Measurements from ENCODE around the gene COX8C. TPM values are rescaled to one million over a fixed set of nuclear protein-coding genes. Genes with fewer than 3 reads are reported as not detected.

COX8C gene
- total RNA-seq, 1 experiment from 2014 or later, result not detected

DNA sequence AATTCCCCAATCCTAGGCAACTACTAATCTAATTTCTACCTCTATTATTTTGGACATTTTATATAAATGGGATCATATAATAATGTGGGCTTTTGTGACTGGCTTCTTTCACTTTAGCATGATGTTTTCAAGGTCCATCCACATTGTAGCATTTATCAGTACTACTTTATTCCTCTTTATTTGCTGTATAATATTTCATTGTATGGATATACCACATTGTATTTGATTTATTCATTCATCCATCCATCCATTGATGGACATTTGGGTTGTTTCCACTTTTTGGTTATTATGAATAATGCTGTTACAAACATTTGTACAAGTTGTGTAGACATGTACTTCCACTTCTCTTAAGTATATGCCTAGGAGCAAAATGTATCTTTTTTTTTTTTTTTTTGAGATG lies 31.4 kb upstream of the COX8C start:
- no peak overlapping the region for H3K27ac ChIP-seq (ENCODE audit: low read length)
- no peak for ATAC-seq
- no peaks in the 10 kb centered on the region for H3K9me2 ChIP-seq (replicated peaks; ENCODE audit: low read length)
- POLR2A ChIA-PET (ENCODE audit: unreplicated experiment), result no interaction called here
- H3K9me3 ChIP-seq (ENCODE audit: low read length), result no peaks in the 10 kb centered on the region
- peaks cover 32% of the 10 kb centered on the region for H4K20me1 ChIP-seq (ENCODE audit: low read length)
- H3K79me2 ChIP-seq (ENCODE audit: low read length), result peaks cover 98% of the 10 kb centered on the region
- H3F3A ChIP-seq (ENCODE audit: low read length, unreplicated experiment), result peaks cover 3% of the 10 kb centered on the region
- H3K36me3 ChIP-seq (ENCODE audit: low read depth, low read length), result 0 out of 2 replicates have a peak, but pooled peaks cover 3% of the 10 kb centered on the region
- peaks cover 27% of the 10 kb centered on the region for H3K4me1 ChIP-seq (ENCODE audit: insufficient read depth, low read length)
- H3K27me3 ChIP-seq (ENCODE audit: low read length), result no peaks in the 10 kb centered on the region
- DNase-seq, result no peak
- H2AFZ ChIP-seq (ENCODE audit: low read length), result no peak overlapping the region
- CTCF ChIA-PET, result no interaction called here
- no TSS peak for BruUV-seq (replicated peaks)
- H3K9ac ChIP-seq (ENCODE audit: low read length), result no peak overlapping the region
- intact Hi-C loops (cut with micrococcal nuclease), result no loop called here
- TF ChIP-seq EZH2phosphoT487 (IDR thresholded peaks at IDR 0.05; ENCODE audit: borderline replicate concordance, low read length) (no peak), EZH2 (IDR thresholded peaks at IDR 0.05; ENCODE audit: low read length, unreplicated experiment) (no peak)
- TF ChIP-seq, protein P1, sequence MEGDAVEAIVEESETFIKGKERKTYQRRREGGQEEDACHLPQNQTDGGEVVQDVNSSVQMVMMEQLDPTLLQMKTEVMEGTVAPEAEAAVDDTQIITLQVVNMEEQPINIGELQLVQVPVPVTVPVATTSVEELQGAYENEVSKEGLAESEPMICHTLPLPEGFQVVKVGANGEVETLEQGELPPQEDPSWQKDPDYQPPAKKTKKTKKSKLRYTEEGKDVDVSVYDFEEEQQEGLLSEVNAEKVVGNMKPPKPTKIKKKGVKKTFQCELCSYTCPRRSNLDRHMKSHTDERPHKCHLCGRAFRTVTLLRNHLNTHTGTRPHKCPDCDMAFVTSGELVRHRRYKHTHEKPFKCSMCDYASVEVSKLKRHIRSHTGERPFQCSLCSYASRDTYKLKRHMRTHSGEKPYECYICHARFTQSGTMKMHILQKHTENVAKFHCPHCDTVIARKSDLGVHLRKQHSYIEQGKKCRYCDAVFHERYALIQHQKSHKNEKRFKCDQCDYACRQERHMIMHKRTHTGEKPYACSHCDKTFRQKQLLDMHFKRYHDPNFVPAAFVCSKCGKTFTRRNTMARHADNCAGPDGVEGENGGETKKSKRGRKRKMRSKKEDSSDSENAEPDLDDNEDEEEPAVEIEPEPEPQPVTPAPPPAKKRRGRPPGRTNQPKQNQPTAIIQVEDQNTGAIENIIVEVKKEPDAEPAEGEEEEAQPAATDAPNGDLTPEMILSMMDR (conservative IDR thresholded peaks at IDR 0.05; ENCODE audit: low read depth, low read length), result no peak
- H3K4me3 ChIP-seq (ENCODE audit: low read length), result no peak overlapping the region
- no peak overlapping the region for H3K4me2 ChIP-seq (ENCODE audit: low read length)

DNA sequence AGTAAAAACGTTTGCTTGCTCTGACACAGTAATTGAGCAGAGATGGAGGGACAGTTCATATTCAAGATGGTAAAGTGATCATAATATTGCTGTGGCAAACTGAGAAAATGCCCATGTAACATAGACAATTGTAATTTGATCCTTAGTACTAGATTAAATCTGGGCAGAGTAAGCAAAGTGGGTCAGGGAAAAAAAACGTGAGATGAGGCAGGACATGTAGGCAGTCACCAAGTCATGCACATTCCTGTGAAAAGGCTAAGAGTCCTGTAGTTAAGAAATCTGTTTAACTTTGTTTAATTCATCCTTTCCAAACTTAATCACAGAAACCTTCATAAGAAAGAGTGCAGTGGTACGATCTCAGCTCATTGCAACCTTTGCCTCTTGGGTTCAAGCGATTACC lies 30.3 kb upstream of the COX8C start:
- TF ChIP-seq EZH2phosphoT487 (IDR thresholded peaks at IDR 0.05; ENCODE audit: borderline replicate concordance, low read length) (no peak), EZH2 (IDR thresholded peaks at IDR 0.05; ENCODE audit: low read length, unreplicated experiment) (no peak)
- TF ChIP-seq, protein P1 (conservative IDR thresholded peaks at IDR 0.05; ENCODE audit: low read depth, low read length), result no peak
- no peaks in the 10 kb centered on the region for H3K9me2 ChIP-seq (replicated peaks; ENCODE audit: low read length)
- ATAC-seq, result no peak
- H3K9ac ChIP-seq (ENCODE audit: low read length), result no peak overlapping the region
- ChIA-PET POLR2A (ENCODE audit: unreplicated experiment) (no interaction called here), CTCF (no interaction called here)
- DNase-seq, result no peak
- no peak overlapping the region for H3K4me2 ChIP-seq (ENCODE audit: low read length)
- H3K36me3 ChIP-seq (ENCODE audit: low read depth, low read length), result peaks cover 4% of the 10 kb centered on the region; the same call in 1 of the 2 replicates
- H4K20me1 ChIP-seq (ENCODE audit: low read length), result peaks cover 35% of the 10 kb centered on the region
- H3K27me3 ChIP-seq (ENCODE audit: low read length), result no peaks in the 10 kb centered on the region
- H3K4me1 ChIP-seq (ENCODE audit: insufficient read depth, low read length), result peaks cover 19% of the 10 kb centered on the region
- no peaks in the 10 kb centered on the region for H3F3A ChIP-seq (ENCODE audit: low read length, unreplicated experiment)
- H3K4me3 ChIP-seq (ENCODE audit: low read length), result no peak overlapping the region
- H2AFZ ChIP-seq (ENCODE audit: low read length), result no peak overlapping the region
- H3K79me2 ChIP-seq (ENCODE audit: low read length), result peaks cover 99% of the 10 kb centered on the region
- no TSS peak for BruUV-seq (replicated peaks)
- no peak overlapping the region for H3K27ac ChIP-seq (ENCODE audit: low read length)
- intact Hi-C loops (cut with micrococcal nuclease), result no loop called here
- H3K9me3 ChIP-seq (ENCODE audit: low read length), result no peaks in the 10 kb centered on the region

DNA sequence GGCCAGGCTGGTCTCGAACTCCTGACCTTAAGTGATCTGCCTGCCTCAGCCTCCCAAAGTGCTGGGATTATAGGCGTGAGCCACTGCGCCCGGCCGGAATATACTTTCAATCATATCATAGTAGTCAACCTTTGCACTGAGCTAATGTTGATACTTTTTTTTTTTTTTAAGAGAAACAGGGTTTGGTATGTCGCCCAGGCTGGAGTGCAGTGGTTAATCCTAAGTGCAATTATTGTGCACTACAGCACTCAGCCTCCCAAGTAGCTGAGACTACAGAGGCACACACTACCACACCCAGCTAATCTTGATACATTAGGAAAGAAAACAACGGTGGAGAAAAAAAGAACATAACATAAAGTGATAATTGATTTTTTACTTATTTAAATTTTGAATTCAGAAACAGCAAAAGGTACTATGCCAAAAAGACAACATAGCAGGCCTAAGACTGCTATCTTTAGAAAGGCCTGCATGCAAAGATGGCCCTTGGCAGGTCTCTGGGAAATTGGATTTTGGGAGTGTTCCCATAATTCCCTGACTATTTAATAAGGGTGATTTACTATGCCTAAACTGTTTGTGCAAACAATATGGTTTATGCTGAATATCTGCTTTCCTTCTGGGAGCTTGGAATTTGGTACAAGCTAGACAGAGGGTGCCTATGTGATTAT lies 29.6 kb upstream of the COX8C start:
- Histone ChIP-seq H3K79me2 (ENCODE audit: low read length) (peaks cover 99% of the 10 kb centered on the region), H3K4me2 (ENCODE audit: low read length) (no peak overlapping the region), H2AFZ (ENCODE audit: low read length) (no peak overlapping the region), H3K4me3 (ENCODE audit: low read length) (no peak overlapping the region), H4K20me1 (ENCODE audit: low read length) (peaks cover 39% of the 10 kb centered on the region), H3K9ac (ENCODE audit: low read length) (no peak overlapping the region), H3K27me3 (ENCODE audit: low read length) (no peaks in the 10 kb centered on the region), H3K36me3 (ENCODE audit: low read depth, low read length) (peaks cover 7% of the 10 kb centered on the region; the same call in 1 of the 2 replicates), H3K9me3 (ENCODE audit: low read length) (no peaks in the 10 kb centered on the region), H3K4me1 (ENCODE audit: insufficient read depth, low read length) (peaks cover 19% of the 10 kb centered on the region), H3K27ac (ENCODE audit: low read length) (no peak overlapping the region), H3K9me2 (replicated peaks; ENCODE audit: low read length) (no peaks in the 10 kb centered on the region), H3F3A (ENCODE audit: low read length, unreplicated experiment) (no peaks in the 10 kb centered on the region)
- DNase-seq (no peak), ATAC-seq (no peak)
- ChIA-PET CTCF (no interaction called here), POLR2A (ENCODE audit: unreplicated experiment) (interaction anchor here (0.6 kb wide), 1 partner anchor 91 kb away, joined by 4 read pairs; no protein-coding TSS in a partner anchor)
- TF ChIP-seq EZH2 (IDR thresholded peaks at IDR 0.05; ENCODE audit: low read length, unreplicated experiment), result no peak
- TF ChIP-seq EZH2phosphoT487 (IDR thresholded peaks at IDR 0.05; ENCODE audit: borderline replicate concordance, low read length), result no peak
- TF ChIP-seq, protein P1 (conservative IDR thresholded peaks at IDR 0.05; ENCODE audit: low read depth, low read length), result no peak
- intact Hi-C loops (cut with micrococcal nuclease), result no loop called here
- no TSS peak for BruUV-seq (replicated peaks)
